ENCODE data around the gene COL27A1.

Gene COL27A1

GRCh38 chr9:114259798-114260523, 104.6 kb downstream of the COL27A1 start:
- Histone ChIP-seq H3K4me3 (ENCODE audit: low read depth, low read length) (no peak overlapping the region), H3K4me1 (ENCODE audit: control insufficient read depth, insufficient read depth, low read length) (no peaks in the 10 kb centered on the region), H3K36me3 (ENCODE audit: control insufficient read depth in 2 of 2, insufficient read depth in 1 of 2, low read length in 2 of 2) (no peaks in the 10 kb centered on the region), H3K9me3 (ENCODE audit: control insufficient read depth, insufficient read depth, low read depth, low read length) (no peaks in the 10 kb centered on the region), H3K27ac (ENCODE audit: extremely low read depth, low read depth, low read length) (no peak overlapping the region)
- ChIA-PET POLR2A (interaction anchor here (1.5 kb wide), 1 partner anchor 202 kb away, joined by 3 read pairs; no protein-coding TSS in a partner anchor), CTCF (interaction anchor here (0.6 to 3.5 kb wide), 6 partner anchors 10 to 1013 kb away, joined by 3 to 14 read pairs (median 5); no protein-coding TSS in a partner anchor)
- TF ChIP-seq ZNF175 (tag by site-specific recombination; IDR thresholded peaks at IDR 0.05), result no peak
- peak; percentile 73 for TF ChIP-seq ZIC2 (tag by site-specific recombination; IDR thresholded peaks at IDR 0.05)

- H3K27ac ChIP-seq (ENCODE audit: extremely low read depth, low read depth, low read length), result no peak overlapping the region
- H3K4me3 ChIP-seq (ENCODE audit: low read depth, low read length), result no peak overlapping the region
- H3K36me3 ChIP-seq (ENCODE audit: control insufficient read depth in 2 of 2, insufficient read depth in 1 of 2, low read length in 2 of 2), result no peaks in the 10 kb centered on the region
- ChIA-PET CTCF (interaction anchor here (0.6 to 3.5 kb wide), 4 partner anchors 30 to 165 kb away, joined by 3 to 14 read pairs (median 8); partner anchors contain the start of gene COL27A1), POLR2A (interaction anchor here (1.5 kb wide), 1 partner anchor 203 kb away, joined by 3 read pairs; no protein-coding TSS in a partner anchor)
- TF ChIP-seq ZNF473 (tag by site-specific recombination; IDR thresholded peaks at IDR 0.05), result no peak
- no peak for TF ChIP-seq ZNF302 (tag by site-specific recombination; IDR thresholded peaks at IDR 0.05; ENCODE audit: low read depth)
- TF ChIP-seq, protein P1, sequence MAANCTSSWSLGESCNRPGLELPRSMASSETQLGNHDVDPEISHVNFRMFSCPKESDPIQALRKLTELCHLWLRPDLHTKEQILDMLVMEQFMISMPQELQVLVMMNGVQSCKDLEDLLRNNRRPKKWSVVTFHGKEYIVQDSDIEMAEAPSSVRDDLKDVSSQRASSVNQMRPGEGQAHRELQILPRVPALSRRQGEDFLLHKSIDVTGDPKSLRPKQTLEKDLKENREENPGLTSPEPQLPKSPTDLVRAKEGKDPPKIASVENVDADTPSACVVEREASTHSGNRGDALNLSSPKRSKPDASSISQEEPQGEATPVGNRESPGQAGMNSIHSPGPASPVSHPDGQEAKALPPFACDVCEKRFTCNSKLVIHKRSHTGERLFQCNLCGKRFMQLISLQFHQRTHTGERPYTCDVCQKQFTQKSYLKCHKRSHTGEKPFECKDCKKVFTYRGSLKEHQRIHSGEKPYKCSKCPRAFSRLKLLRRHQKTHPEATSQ (tag by site-specific recombination; IDR thresholded peaks at IDR 0.05), result no peak
- no peak for TF ChIP-seq ZNF561 (tag by site-specific recombination; IDR thresholded peaks at IDR 0.05; ENCODE audit: borderline replicate concordance)
- TF ChIP-seq SP2 (tag by site-specific recombination; IDR thresholded peaks at IDR 0.05), result no peak
- no peak for TF ChIP-seq ZNF133 (tag by site-specific recombination; IDR thresholded peaks at IDR 0.05)
- no peak for TF ChIP-seq ZFHX2 (tag by site-specific recombination; conservative IDR thresholded peaks at IDR 0.05)
- no peak for TF ChIP-seq ZBTB7A (tag by site-specific recombination; IDR thresholded peaks at IDR 0.05; ENCODE audit: low read depth)
- no peak for TF ChIP-seq ZNF114 (tag by site-specific recombination; IDR thresholded peaks at IDR 0.05)
- no peak for TF ChIP-seq ZNF529 (tag by site-specific recombination; IDR thresholded peaks at IDR 0.05; ENCODE audit: insufficient replicate concordance)
- TF ChIP-seq ZNF274 (IDR thresholded peaks at IDR 0.05; ENCODE audit: low read length), result no peak
- TF ChIP-seq ZNF274 (tag by site-specific recombination; IDR thresholded peaks at IDR 0.05; ENCODE audit: borderline replicate concordance), result no peak
- no peak for TF ChIP-seq ZNF248 (tag by site-specific recombination; IDR thresholded peaks at IDR 0.05)
- no peak for TF ChIP-seq PRDM6 (tag by site-specific recombination; IDR thresholded peaks at IDR 0.05)
- no peaks in the 10 kb centered on the region for H3K9me3 ChIP-seq (ENCODE audit: control insufficient read depth, insufficient read depth, low read depth, low read length)
- no peaks in the 10 kb centered on the region for H3K4me1 ChIP-seq (ENCODE audit: control insufficient read depth, insufficient read depth, low read length)
Measured at GRCh38 chr9:114261026-114261425, 105.7 kb downstream of the COL27A1 start.

DNA sequence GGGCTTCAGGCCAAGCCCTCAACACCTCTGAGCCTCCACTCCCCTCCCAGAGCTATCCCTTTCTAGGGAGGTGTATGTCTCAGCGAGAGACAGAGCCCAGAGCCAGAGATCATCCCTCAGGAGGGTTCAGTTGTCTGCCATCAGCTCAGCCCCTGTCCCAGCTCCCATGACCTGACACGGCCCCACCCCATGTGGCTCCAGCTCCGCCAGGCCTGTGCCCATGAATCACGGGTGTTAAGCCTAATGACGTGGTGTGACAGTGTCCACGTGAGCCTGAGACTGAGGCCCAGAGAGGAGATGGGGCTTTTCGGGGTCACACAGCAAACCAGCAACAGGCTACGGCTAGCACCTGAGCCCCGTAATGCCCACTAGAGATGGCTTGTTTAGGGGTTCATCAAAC, 106.7 kb downstream of the COL27A1 start:
- Histone ChIP-seq H3K4me3 (ENCODE audit: low read depth, low read length) (no peak overlapping the region), H3K27ac (ENCODE audit: extremely low read depth, low read depth, low read length) (no peak overlapping the region), H3K9me3 (ENCODE audit: control insufficient read depth, insufficient read depth, low read depth, low read length) (no peaks in the 10 kb centered on the region), H3K4me1 (ENCODE audit: control insufficient read depth, insufficient read depth, low read length) (no peaks in the 10 kb centered on the region), H3K36me3 (ENCODE audit: control insufficient read depth in 2 of 2, insufficient read depth in 1 of 2, low read length in 2 of 2) (no peaks in the 10 kb centered on the region)
- POLR2A ChIA-PET, result no interaction called here
- CTCF ChIA-PET, result interaction anchor here (0.8 to 3.5 kb wide), 5 partner anchors 29 to 179 kb away, joined by 4 to 14 read pairs (median 11); partner anchors contain the start of gene COL27A1
- TF ChIP-seq ZNF843 (tag by site-specific recombination; IDR thresholded peaks at IDR 0.05), result no peak
- TF ChIP-seq ZNF121 (tag by site-specific recombination; IDR thresholded peaks at IDR 0.05), result no peak
- no peak for TF ChIP-seq ZNF830 (tag by site-specific recombination; IDR thresholded peaks at IDR 0.05; ENCODE audit: low read depth)
- TF ChIP-seq, protein P2, sequence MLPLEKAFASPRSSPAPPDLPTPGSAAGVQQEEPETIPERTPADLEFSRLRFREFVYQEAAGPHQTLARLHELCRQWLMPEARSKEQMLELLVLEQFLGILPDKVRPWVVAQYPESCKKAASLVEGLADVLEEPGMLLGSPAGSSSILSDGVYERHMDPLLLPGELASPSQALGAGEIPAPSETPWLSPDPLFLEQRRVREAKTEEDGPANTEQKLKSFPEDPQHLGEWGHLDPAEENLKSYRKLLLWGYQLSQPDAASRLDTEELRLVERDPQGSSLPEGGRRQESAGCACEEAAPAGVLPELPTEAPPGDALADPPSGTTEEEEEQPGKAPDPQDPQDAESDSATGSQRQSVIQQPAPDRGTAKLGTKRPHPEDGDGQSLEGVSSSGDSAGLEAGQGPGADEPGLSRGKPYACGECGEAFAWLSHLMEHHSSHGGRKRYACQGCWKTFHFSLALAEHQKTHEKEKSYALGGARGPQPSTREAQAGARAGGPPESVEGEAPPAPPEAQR (tag by site-specific recombination; IDR thresholded peaks at IDR 0.05), result no peak
- no peak for TF ChIP-seq ZNF677 (tag by site-specific recombination; IDR thresholded peaks at IDR 0.05)
- no peak for TF ChIP-seq SP3 (tag by site-specific recombination; IDR thresholded peaks at IDR 0.05)
- TF ChIP-seq ZSCAN16 (tag by site-specific recombination; IDR thresholded peaks at IDR 0.05), result no peak
- no peak for TF ChIP-seq ZNF132 (tag by site-specific recombination; IDR thresholded peaks at IDR 0.05; ENCODE audit: borderline replicate concordance)
- TF ChIP-seq WT1 (tag by site-specific recombination; IDR thresholded peaks at IDR 0.05), result no peak
- no peak for TF ChIP-seq ZNF555 (tag by site-specific recombination; conservative IDR thresholded peaks at IDR 0.05)
- TF ChIP-seq ZBTB26 (tag by site-specific recombination; optimal IDR thresholded peaks at IDR 0.05), result no peak

Measured in HEK293 (cell line).